ENCODE data around the gene KRT9.

KRT9 gene

DNA sequence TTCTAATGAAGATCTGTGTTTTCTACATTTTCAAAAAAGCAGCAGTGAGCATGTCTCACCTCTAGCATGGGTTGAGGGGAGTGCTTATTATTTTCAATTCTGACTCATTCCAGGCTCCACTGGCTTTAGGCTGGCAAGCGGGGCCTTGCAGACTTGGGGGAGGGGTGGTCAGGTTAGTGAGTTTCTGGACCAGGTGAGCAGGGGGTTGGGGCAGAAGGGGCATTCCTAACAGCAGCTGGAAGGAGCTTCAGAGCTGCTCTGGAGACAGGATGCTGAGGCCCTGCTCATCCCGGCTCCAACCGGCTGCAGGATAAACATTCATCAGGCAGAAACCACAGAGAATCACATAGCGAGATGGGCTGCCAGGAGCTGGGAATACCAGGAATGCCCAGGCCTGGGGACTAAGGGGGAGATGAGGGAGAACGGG, 33.3 kb downstream of the KRT9 start:
- DNase-seq (ENCODE audit: insufficient read length) (no peak), FAIRE-seq (no peak)
- TF ChIP-seq TAF1 (IDR thresholded peaks at IDR 0.05; ENCODE audit: borderline replicate concordance, low read depth, low read length) (no peak), POLR2A (IDR thresholded peaks at IDR 0.05; ENCODE audit: low read depth, low read length) (no peak), POLR2AphosphoS5 (IDR thresholded peaks at IDR 0.05; ENCODE audit: low read depth, low read length) (no peak)

DNA sequence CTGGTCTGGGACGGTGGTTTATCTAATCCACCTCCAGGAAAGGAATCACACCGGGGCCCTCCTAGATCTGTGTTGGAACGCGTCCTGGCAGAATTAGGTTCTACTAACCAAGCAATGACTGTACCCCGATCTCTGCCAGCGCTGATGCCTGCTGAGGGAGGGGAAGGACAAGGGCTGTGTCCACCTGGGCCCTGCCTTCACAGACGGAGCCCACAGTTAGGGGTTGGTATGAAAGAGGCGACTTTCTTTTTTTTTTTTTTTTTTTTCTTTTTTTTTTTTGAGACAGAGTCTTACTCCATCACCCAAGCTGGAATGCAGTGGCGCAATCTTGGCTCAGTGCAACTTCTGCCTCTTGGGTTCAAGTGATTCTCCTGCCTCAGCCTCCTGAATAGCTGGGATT, 33.9 kb downstream of the KRT9 start:
- no peak for TF ChIP-seq POLR2A (IDR thresholded peaks at IDR 0.05; ENCODE audit: low read depth, low read length)
- no peak for TF ChIP-seq POLR2AphosphoS5 (IDR thresholded peaks at IDR 0.05; ENCODE audit: low read depth, low read length)
- TF ChIP-seq TAF1 (IDR thresholded peaks at IDR 0.05; ENCODE audit: borderline replicate concordance, low read depth, low read length): no peak
- DNase-seq (ENCODE audit: insufficient read length): no peak
- FAIRE-seq: no peak

DNA sequence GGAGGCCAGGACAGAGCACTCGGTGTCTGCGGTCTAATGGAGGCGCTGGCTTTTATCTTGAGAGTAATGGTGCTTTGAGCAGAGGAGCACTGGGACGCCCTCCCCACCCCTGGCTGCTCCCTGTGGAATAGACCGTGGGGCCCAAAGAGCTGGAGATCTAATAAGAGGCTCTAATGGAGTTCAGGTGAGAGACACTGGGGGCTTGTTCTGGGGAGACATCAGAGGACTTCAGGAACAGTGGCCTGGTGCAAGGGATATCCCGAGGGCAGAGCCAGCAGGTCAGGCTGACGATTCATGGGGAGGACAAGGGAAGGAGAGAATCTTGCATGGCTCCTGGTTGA, 34.3 kb downstream of the KRT9 start:
- FAIRE-seq: no peak
- no peak for DNase-seq (ENCODE audit: insufficient read length)

DNA sequence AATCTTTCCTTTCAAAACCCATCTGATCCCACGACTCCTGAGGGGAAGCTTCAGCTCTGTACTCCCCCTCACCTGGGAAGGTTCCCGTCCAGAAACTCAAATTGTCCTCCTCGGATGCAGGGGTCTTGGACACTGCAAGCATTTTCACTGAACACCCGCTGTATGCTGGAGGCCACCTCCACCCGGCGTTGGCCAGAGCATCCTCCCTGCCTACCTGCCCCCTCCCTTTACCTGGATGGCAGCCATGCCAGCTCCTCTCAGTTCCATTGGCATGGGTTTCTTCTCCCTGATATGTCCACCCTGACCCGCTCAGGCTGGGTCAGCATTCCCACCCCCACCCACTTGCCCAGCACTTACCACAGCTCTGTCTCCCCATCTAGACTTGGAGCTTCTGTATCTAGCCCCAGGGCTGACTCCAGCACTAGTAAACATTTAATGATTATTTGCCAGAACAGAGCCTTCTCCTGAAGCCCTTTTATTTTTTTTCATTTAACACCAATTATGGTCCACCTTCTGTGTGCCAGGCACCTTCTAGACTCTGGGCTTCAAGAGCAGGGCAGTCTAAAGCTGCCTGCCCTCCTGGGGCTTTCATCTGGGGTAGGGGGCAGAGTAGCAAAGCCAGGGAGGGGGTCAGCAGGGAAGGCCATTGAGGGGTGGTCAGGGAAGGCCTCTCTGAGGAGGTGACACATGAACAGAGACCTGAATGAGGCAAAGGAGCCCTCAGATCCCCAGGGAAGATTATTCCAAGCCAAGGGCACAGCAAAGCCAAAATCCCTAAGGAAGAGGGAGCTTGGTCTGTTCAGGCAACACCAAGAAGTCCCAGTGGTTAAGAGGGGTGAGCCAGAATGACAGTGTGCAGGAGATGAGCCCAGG, 34.9 kb downstream of the KRT9 start:
- FAIRE-seq (no peak), DNase-seq (ENCODE audit: insufficient read length) (no peak)
- TF ChIP-seq POLR2A (IDR thresholded peaks at IDR 0.05; ENCODE audit: low read depth, low read length) (no peak), POLR2AphosphoS5 (IDR thresholded peaks at IDR 0.05; ENCODE audit: low read depth, low read length) (no peak), TAF1 (IDR thresholded peaks at IDR 0.05; ENCODE audit: borderline replicate concordance, low read depth, low read length) (no peak)

More for the DNA sequence above, 34.3 kb downstream of the KRT9 start:
- TF ChIP-seq TAF1 (IDR thresholded peaks at IDR 0.05; ENCODE audit: borderline replicate concordance, low read depth, low read length) (no peak), POLR2AphosphoS5 (IDR thresholded peaks at IDR 0.05; ENCODE audit: low read depth, low read length) (no peak), POLR2A (IDR thresholded peaks at IDR 0.05; ENCODE audit: low read depth, low read length) (no peak)

DNA sequence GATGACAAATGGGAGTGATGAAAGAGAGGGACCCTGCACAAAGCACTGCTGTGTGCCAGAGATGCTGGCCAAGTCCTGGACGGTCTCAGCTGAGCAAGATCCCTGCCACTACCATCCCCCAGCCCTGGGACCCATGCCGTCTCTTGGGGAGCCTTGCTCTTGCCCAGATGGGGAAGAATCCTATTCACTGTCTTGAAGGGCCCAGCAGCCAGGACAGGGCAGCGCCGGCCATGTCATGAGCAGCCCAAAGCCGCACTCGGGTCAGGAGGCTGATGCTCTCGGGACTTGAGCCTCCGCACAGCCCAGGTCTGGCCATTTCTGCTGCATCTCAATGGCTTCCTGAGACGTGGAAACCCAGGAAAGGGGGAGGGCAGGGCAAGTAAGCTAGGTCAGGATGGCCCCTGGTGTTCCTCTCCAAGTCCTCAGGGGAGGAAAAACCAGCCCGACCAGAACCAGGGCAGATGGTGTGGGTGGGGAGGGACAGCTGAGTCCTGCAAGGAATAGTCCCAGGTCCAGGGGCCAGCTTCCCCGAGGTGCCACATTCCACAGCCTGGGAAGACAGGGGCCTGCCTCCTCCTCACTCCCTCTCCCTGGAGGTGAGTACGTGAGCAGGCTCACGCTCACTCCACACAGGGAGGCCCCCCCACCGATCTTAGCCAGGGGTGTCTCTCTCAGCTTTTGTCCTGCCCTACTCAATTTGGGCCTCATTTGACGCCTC, 35.9 kb downstream of the KRT9 start:
- FAIRE-seq (no peak), DNase-seq (ENCODE audit: insufficient read length) (no peak)
- no peak for TF ChIP-seq POLR2AphosphoS5 (IDR thresholded peaks at IDR 0.05; ENCODE audit: low read depth, low read length)
- no peak for TF ChIP-seq POLR2A (IDR thresholded peaks at IDR 0.05; ENCODE audit: low read depth, low read length)
- TF ChIP-seq TAF1 (IDR thresholded peaks at IDR 0.05; ENCODE audit: borderline replicate concordance, low read depth, low read length): no peak

DNA sequence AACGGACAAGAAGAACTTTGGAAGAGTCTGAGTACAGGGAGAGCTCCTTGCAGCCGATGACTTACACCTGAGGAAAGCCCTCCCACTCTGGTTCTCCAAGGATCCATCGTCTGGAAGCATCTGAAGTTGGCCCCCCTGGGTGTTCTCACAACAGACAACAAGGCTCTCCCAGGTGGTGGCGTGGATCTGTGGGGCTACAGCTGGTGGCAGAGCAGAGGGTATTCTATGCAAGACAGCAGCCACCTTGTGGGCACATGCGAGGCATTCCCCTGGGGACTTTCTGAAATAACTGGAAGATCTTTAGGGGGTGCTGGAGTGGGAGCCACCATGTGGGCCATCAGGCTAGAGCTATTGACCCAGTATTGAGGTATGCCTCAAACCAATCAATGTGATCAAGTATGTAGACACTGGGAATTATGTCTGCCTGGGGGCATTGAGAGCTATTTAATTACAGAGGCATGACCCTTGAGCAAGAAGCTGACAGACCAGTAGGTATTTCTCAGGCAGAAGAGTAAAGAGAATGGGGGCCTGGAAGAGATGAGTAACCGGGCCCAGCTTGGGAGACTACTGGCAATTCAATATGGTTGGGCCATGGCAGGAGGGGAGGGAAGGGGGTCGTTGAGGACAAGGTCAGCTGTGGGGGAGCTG, 36.8 kb downstream of the KRT9 start:
- FAIRE-seq: no peak
- DNase-seq (ENCODE audit: insufficient read length): no peak
- TF ChIP-seq POLR2AphosphoS5 (IDR thresholded peaks at IDR 0.05; ENCODE audit: low read depth, low read length): no peak
- no peak for TF ChIP-seq POLR2A (IDR thresholded peaks at IDR 0.05; ENCODE audit: low read depth, low read length)
- no peak for TF ChIP-seq TAF1 (IDR thresholded peaks at IDR 0.05; ENCODE audit: borderline replicate concordance, low read depth, low read length)

DNA sequence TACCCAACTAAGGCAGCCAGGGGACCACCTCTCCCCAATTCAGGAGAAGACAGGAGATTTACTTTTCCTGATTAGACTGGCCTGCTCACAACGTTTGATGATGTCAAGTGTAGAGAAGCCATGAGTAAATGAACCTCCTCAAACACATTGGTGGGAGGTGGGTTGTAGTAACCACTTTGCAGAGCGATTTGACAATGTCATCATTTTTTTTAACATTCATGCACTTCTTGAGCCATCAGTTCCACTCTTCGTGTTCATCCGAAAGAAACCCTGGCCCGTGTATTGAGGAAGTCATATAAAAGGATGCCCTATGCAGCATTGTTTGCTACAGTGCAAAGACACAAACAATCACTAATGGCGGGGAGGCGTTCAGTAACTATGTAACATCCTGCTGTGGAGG, 38.2 kb downstream of the KRT9 start:
- FAIRE-seq: no peak
- no peak for DNase-seq (ENCODE audit: insufficient read length)
- TF ChIP-seq TAF1 (IDR thresholded peaks at IDR 0.05; ENCODE audit: borderline replicate concordance, low read depth, low read length) (no peak), POLR2A (IDR thresholded peaks at IDR 0.05; ENCODE audit: low read depth, low read length) (no peak), POLR2AphosphoS5 (IDR thresholded peaks at IDR 0.05; ENCODE audit: low read depth, low read length) (no peak)

DNA sequence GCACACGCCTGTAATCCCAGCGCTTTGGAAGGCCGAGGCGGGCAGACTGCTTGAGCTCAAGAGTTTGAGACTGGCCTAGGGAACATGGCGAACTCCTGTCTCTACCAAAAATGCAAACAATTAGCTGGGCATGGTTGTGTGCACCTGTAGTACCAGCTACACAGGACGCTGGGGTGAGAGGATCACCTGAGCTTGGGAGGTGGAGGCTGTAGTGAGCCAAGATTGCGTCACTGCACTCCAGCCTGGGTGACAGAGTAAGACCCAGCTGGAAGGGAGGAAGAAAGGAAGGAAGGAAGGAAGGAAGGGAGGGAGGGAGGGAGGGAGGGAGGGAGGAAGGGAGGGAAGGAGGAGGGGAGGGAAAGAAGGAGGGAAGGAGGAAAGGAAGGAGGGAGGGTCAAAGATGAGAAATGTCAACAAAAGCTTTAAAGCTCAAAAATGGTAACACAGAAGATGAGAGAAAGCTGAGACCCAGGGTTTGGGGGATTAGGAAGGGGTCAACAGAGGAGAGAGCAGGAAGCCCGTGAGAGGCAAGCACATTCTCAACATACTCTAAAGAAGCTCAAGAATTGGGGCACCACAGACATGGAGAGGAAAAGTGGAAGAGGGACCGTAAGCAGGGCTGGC, 38.8 kb downstream of the KRT9 start:
- DNase-seq (ENCODE audit: insufficient read length) (no peak), FAIRE-seq (no peak)
- TF ChIP-seq TAF1 (IDR thresholded peaks at IDR 0.05; ENCODE audit: borderline replicate concordance, low read depth, low read length): no peak
- no peak for TF ChIP-seq POLR2A (IDR thresholded peaks at IDR 0.05; ENCODE audit: low read depth, low read length)
- no peak for TF ChIP-seq POLR2AphosphoS5 (IDR thresholded peaks at IDR 0.05; ENCODE audit: low read depth, low read length)

DNA sequence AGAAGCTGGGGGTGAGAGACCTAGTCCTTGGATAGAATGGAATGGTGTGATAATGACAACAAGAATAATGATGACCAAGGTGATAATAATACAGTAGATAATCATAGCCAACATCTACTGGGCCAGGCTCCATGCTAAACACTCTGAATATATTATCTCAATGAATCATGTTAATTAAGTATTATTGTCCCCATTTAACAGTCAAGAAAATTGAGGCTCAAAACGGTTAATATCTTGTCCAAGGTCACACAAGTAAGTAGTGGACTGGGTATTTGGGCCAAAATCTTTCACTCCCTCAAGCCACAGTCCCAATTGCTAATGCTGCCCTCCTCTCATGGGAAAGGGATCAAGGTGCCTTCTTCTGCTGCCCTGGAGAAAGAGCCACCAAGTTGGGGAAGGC, 39.9 kb downstream of the KRT9 start:
- DNase-seq (ENCODE audit: insufficient read length) (no peak), FAIRE-seq (no peak)
- no peak for TF ChIP-seq POLR2A (IDR thresholded peaks at IDR 0.05; ENCODE audit: low read depth, low read length)
- no peak for TF ChIP-seq TAF1 (IDR thresholded peaks at IDR 0.05; ENCODE audit: borderline replicate concordance, low read depth, low read length)
- TF ChIP-seq POLR2AphosphoS5 (IDR thresholded peaks at IDR 0.05; ENCODE audit: low read depth, low read length): no peak

DNA sequence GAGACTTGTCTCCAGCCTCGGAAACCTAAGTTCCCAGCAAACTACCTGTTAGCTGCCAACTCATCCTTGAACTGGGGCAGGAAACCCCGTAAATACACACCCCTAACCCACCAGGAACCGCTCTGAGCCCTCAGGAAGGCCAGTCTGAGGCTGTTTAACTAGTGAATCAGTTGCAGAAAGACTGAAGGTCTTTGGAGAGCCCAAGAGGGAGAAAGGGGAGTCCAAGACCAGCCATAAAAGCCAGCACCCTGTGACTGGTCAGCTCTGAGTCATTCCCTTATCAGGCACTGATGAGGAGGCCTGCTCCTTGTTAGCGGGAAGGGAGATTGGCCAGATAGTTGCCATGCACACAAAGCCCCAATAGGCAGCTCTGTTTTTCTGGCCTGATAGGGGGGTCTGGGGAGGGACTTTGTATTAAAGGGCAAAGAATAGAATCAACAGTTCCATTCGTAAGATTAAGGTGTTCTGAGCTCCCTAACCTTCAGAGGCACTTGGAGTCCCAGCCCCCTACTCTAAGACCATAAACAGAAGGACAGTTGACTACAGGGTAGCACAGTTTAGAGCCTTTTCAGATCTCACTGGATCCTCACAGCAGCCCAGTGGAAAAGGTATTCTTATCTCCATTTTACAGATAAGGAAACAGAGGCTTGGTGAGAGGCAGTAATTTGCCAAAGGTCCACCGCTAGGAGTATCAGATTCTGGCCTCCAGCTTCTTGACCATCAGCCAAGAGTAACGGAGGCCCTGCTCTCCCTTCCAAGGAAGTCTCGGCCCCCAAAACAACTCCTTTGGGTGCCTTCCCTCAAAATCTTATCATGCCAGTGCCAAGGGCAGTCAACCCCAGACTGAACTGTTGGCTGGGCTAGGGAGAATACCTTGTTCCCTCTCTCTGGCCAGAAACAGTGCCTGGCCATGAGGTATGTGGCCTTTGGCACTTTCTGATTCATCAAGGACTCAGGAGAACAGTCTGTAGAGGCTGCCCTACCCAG, 41.5 kb downstream of the KRT9 start:
- no peak for TF ChIP-seq POLR2A (IDR thresholded peaks at IDR 0.05; ENCODE audit: low read depth, low read length)
- TF ChIP-seq POLR2AphosphoS5 (IDR thresholded peaks at IDR 0.05; ENCODE audit: low read depth, low read length): no peak
- TF ChIP-seq TAF1 (IDR thresholded peaks at IDR 0.05; ENCODE audit: borderline replicate concordance, low read depth, low read length): no peak
- DNase-seq (ENCODE audit: insufficient read length) (no peak), FAIRE-seq (no peak)

All from GM12892 (cell line).